Loucy (cell line): ENCODE measurements around the gene PLXNB3.

Source experiments
- CTCF ChIP-seq: fragments of 200-600 bp; sonication (generic); conservative IDR thresholded peaks from 2 replicates; pipeline ENCODE4 v1.5.1; 2014; ENCODE audit warnings: mild to moderate bottlenecking, antibody characterized with exemption, low read length
- EZH2phosphoT487 ChIP-seq: fragments of 200-600 bp; IDR thresholded peaks from 2 replicates; pipeline ENCODE4 v1.6.1; 2018; ENCODE audit warnings: antibody characterized with exemption, mild to moderate bottlenecking, moderate library complexity, borderline replicate concordance

- TF ChIP-seq CTCF: no peak
- TF ChIP-seq EZH2phosphoT487: no peak
Observed at GRCh38 chrX:153800177-153800722, 36.2 kb downstream of the PLXNB3 start.
